HK-2 (cell line): ENCODE data around the gene DIPK1A.

Experiments used
- DNase-seq: peaks from one replicate; pipeline ENCODE4 v3.0.0-alpha.2; 2018; ENCODE audit not compliant: unreplicated experiment

DIPK1A gene

DNA sequence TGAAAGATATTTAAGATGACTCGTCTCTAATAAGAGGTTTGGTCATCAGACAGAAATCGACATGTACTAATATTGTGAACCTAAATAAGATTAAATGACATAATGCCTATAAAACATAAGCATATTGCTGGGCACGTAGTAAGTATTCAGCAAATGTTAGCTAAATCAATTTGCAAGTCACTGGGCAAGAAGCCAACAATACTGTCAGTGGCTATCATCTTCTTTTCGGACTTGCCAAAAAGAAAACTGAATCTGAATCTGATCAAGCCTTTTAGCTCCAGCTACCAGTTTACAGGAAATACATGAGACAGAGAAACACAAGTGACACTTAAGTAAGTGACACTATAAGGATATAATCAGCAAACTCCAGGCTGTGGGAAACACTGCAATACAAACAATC is 83.5 kb downstream of the DIPK1A start:
- no peak for DNase-seq

DNA sequence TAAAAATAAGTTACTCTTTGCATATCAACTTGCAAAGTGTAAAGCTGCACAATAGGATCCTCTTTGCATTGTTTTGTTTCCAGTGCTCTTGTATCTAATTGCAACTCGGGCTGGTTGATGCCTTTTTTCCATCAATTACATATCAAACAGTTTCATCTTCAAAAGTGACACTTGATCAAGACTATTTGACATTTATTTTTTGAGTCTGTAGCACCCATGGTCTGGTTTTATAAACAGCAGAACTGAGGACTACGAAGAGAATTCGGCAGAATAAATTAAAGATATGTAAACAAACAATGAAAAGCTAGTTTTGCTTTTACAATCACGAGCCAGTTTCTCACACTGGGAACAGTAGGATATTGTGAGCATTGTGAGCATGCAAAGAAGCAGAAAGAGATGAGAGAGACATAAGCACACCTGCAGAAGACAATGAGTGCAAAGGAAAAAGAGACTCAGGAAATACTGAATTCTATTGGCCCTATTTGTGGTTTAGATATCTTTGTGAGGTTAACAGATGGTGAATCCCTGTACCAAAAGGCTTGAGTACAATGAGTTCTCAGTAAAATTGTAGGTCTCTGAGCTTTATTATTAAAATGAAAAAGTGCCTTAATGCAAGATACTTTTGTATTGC is 84.1 kb downstream of the DIPK1A start:
- no peak for DNase-seq

DNA sequence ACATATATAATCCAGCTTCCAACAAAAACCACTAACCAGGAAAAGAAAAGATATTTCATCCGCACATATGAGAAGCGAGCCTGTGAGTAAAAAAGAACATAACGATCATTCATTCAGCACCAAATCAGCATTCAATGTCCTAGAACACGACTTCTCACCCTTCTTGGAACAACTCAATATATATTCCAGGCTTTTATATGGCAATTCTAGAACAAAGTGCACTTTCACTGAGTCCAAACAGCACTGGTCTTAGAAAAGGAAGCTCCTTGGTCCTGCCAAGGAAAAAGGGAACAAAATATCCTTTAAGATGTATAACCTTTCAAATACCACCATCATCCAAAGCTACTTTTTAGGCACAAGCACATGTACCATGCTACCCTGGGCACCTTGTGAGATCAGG is 84.9 kb downstream of the DIPK1A start:
- no peak for DNase-seq

DNA sequence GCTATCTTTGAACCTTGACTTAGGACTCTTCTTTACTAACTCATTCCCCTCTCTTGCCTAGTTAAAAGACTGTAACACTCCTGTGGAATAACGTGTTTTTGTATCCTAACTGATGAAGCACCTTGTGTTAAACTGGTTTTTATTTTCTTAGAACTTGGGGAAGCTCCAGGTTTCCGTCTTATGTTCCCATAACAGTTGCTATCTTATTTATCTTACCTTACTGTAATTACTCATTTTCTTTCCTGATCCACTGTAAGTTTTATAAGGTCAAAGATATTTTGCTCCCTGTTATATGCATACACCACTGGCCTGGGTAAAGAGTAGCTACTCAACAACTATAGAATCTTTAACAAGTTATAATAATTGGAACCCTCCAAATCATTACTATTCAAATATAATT is 86.3 kb downstream of the DIPK1A start:
- DNase-seq = no peak

DNA sequence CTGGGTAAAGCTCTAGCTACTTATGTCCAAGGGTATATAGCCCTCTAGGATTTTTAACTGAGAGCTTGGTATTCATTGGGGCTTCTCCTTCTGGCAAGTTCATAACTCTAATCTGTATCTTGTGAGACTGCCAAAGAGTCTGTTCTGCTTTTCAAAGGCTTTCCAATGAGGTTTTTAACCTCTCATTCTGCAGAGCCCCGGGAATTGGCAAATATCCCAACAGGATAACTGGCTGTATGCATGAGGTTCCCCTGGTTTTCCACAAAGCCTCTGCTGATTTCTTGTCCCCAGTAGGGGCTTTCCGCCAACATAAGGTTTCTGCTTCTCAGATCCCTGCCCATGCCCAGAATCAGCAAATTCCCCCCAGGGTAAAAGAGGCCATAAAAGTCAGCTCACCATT is 88.5 kb downstream of the DIPK1A start:
- no peak for DNase-seq

DNA sequence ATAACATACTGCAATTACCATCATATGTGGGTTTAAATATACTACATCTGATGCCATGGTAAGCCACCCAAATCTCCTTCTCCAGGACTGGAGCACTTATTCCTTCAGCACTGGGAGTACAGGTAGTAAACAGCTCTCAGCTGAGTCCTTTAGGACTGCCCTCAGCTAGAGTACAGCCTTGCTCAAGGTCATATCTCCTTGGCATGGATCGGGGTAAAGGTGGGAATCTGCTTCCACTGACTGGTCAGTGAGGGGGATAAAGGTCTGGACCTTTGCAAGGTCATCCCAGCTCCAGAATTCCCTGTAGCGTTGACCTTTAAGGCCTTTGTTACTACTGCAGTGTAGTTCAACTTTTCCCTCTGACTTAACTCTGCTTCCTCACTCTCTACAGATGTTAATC is 90.7 kb downstream of the DIPK1A start:
- no peak for DNase-seq

DNA sequence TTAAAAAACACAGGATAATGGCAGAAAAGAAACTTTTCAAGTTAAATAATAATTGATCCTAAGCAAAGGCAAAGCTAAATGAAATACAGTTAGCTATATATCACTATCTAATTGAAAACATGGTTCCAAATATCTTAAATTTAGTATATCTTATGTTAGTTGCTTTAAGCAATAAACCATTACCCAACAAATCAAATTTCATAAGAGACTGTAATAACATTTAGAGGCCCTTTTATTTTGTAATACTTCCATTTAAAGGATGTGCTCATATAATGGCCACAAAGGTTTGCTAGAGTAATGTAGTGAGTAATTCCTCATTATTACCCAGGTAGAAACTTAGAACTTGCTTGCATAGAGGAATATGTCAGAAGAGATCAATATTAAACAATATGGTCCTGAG is 97.1 kb downstream of the DIPK1A start:
- DNase-seq = no peak

DNA sequence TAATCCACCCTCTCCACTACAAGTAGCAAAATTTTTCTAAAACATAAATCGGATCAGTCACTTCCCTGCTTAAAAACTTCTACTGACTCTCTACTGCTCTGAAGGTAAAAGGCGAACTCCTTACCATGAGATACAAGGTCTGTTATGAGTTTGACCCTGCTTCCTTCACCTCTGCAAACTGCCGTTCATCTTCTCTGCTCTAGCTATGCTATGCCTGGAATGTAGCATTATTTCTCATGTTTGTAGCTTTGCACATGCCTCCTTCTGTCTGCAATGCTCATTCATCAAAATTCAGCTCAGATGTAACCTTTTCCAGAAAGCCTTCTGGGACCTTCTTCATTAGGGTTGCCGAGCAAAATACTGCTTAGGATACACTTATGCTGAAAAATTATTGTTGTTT is 98.7 kb downstream of the DIPK1A start:
- DNase-seq = no peak

DNA sequence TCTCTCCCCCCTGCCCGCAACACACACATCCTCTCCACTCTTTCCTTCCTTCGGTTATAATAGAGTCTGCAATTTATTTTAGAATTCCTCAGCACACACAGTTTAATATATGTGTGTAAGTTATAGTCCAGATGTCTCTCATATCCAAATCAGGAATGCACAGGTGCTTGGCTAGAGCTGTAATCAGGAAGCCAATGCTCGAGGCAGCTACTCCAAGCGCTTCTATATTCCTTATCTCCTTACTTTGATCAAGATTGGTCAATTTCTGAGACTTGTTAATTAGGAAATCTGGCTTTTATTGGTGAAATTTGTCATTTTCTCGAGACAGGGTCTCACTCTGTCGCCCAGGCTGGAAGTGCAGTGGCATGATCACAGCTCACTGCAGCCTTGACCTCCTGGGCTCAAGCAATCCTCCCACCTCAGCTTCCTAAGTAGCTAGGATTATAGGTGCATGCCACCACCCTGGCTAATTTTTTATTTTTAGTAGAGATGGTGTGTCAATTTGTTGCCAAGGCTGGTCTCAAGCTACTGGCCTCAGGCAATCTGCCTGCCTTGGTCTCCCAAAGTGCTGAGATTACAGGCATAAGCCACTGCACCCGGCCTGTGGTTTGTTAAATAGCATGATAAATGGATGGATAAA is 101.7 kb downstream of the DIPK1A start:
- DNase-seq = no peak

DNA sequence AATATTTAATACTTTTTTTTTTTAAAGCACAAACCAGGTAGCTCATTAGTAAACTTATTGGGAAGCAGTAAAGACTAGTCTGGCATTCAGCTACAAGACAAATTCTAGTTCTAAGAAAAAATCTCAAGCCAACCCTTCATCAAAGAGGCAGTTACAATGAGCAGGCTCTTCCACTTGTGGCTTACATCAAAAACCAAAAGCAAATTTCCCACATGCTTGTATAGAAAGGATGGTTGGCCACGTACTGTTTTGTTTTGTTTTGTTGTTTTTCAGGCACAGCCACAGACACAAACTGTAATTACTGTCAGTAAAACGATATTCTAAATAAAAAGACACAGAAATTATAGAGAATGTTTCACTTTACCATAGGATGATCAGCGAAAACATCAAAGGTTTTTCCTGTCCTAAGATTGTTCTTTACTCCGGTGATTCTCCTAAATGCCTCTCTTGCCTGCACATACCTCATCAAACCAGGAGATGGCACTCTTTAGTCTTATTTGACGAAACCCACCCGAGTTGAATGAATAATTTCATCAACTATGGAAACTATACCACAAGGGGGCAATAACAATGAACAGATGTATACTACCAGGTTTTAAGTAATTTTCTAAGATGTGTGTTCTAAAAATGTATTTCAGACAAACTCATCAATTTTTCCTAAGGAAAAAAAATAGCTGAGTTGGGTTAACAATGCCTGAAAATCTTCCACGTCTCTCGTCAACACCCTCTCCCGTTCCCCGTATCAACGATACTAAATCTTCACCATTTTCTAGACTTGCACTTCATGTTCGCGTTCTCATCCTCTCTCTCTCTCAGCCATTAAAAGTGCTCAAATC is 102.5 kb downstream of the DIPK1A start:
- DNase-seq = peak; percentile 43

DNA sequence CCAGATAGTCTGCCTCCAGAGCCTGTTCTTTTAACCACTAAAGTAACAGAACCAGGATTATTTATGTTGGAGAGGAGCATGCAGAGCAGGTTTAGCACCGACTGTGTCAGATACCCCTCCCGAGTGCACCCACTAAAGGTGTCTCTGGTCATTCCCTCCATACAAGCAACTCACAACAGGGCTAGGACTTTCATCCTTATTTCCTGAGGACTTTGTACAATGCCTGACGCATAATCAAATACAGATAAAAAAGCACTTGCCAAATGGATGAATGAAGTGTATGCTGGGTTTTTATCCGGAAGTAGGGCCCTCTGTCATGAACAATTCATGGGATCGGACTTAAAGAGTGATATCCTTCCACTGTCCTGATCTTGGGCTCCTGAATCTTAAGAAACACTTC is 103.4 kb downstream of the DIPK1A start:
- DNase-seq = no peak

DNA sequence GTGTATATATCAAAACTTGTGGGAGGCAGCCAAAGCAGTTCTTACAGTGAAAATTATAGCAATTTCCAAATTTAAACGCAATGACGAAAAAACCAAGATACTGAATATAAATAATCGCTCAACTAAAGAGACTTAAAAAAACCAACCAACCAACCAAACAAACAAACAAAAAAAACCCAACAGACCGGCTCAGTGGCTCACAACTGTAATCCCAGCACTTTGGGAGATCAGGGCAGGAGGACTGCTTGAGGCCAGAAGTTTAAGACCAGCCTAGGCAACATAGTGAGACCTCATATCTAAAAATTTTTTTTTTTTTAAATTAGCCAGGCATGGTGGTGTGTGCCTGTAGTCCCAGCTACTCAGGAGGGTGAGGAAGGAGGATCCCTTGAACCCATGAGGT is 106.0 kb downstream of the DIPK1A start:
- no peak for DNase-seq

DNA sequence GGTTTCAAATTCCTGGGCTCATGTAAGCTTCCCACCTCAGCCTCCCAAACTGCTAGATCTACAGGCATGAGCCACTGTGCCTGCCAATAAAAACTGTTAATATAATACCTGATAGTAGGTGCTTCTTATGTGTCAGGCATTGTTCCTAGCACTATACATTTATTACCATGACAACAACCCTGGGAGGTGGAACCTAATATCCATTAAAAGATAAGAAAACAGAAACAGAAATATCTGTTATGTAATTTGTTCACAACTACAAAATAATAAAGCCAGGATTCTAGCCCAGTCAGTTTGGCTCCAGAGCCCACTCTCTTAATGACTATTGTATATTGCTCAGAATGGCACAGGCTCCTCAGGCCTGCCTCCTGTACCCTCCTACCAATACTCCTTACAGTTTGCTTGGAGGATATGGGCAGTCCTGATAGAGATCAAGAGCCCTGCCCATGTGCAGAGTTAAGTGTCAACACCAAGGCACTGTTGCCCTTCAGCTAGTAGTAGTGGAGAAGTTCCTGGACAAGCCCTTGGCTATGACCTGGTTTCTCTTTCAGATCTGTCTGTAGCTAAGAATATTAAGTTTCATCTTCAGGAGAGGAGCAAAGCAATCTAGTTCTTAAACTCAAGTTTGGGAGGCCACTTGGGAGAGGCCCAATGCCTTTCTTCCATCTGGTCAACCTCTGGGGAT is 107.0 kb downstream of the DIPK1A start:
- no peak for DNase-seq

DNA sequence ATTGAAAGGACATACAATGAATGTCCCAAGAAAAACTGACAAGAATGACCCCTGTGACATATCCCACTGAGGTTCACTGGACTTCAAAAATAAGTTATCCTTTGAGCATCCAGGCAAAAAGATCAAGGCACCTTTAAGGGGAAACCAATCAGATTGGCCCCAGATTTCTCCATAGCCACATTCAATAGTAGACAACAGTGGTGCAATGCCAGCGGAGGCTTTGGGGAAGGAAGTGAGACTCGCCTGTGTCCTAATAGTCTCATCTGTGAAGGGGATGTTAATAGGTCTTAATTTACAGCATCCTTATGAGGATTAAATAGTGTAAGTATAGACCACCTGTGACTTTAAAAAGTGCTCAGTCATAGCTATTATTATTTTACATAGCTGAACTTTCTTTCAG is 108.0 kb downstream of the DIPK1A start:
- DNase-seq = no peak

DNA sequence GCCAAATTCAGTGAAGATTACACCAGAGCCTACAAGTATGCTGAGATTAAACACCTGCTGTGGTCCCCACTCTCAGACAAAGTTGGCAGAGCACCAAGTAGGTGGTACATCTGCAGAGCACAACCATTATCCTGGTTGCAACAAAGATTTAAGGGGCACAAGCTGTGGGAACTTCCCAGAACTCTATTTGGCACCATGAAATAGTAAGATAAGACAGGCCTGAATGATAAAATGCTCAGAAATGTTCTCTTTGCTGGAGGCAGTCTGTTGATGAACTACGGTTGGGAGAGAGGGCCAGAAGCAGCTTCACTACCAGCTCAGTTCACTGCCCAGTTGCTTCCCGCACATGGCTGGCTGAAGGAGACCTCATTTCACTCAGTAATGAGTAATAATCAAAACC is 109.5 kb downstream of the DIPK1A start:
- DNase-seq = no peak

DNA sequence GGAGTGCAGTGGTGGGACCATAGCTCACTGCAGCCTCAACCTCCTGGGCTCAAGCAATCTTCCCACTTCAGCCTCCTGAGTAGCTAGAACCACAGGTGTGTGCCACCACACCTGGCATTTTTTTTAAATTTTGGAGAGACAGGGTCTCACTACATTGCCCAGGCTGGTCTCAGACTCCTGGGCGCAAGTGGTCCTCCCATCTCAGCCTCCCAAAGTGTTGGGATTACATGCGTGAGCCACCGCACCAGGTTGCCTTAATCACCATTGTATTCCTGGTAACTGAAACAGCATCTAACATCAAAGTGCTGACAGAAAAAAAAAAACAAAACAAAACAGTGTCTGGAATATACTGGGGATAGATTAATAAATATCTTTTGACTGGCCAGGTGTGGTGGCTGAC is 111.2 kb downstream of the DIPK1A start:
- DNase-seq = no peak

DNA sequence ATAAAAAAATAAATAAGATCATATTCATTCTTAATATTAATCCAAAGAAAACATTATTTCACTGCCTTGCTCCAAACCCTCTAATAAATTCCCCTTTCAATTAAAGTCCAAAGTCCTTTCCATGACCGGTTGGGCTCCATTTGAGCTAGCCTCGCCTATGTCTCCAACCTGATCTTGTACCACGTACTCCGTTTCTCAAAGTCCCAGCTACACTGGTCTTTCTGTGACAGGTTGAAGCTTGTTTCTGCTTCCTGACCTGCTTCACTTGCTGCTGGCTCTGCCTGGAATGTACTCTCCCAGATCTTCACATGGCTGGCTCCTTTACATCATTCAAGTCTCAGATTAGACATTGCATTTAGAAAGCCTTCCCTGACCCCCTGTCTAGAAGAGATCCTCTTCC is 113.1 kb downstream of the DIPK1A start:
- DNase-seq = no peak

DNA sequence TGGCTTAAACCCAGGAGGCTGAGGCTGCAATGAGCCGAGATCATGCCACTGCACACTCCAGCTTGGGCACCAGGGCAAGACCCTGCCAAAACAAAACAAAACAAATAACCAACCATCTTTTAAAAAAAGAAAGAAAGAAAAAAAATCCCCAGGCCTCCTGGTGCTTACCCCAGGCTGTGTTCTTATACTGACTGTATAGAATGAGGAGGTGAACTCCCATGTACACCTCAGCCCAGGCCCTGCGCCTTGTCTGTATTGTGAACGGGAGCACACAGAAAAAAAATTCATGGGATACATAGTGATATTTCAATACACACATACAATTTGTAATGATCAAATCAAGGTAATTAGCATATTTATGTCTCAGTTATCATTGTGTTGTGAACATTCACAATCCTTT is 115.4 kb downstream of the DIPK1A start:
- DNase-seq = no peak

DNA sequence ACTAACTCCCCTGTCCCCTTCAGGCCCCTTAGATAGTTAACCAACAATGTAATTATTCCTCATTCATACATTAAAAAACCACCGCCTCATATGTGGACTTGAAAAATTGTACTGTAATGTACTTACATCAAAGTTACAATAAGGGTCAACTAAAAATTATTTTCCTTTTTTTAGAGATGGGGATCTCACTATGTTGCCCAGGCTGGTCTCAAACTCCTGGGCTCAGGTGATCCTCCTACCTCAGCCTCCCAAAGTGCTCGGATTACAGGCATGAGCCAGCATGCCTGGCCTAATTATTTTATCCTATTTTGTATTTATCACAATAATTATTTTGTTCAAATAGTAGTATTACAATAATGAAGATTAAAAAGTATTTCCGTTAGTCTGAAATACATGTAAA is 116.8 kb downstream of the DIPK1A start:
- DNase-seq = no peak

DNA sequence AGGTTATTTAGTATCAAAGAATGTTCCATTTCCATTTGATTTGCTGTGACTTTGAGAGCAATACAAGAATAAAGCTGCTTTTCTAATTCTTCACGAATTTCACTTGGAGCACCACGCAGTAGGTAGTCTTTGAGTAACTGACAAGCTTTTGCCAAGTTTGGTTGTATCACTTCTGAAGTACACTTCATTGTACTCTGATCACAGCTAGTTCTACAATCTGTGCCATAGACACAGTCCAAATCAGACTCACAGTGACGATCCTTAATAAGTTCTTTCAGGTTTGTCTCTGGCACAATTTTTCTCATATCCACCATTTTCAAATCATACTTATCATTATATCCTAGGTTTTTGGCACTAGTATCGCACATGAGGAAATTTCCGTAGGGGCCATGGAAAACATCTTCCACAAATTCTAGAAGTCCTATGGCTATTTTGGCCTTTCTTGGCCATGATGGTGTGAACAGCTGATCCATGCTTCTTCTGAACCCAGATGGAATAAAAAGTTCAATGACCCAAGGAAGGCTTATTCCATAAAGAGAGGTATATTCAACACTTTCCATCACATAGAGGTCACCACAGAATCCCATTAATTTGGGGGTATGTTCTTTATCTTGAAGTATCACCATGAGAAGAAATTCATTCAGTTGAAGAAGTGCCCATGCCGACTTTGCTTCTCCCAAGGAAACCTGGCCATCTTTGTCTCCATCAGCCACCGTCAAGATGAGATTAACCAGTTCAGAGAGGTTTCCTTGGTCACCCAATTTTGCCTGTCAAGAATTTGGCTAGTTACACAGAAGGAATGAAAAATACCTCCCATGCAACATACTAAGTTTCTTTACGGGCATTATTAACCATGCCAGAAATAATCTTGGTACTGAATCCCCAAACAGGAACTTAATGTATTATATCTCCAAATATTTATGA is 117.6 kb downstream of the DIPK1A start:
- no peak for DNase-seq

DNA sequence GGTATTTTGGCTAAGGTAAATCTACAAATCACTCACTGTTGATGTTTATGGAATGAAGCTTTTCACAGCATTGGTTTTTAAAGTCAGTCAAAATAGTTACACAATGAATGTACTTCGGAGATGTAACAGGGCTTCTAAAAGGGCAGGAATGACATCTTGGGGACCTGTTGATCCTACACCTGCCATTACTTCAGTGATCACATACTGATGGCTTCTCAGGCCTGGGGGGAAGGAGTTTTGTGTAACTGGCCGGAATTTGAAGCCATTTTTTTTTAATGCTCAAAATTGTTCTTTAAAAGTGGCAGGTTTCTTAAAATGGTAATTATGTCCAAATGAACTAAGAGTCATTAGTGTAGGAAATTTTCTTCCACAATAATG is 118.2 kb downstream of the DIPK1A start:
- DNase-seq = no peak
